ENCODE results near the gene CEP128. TPM values are rescaled to one million over a fixed set of nuclear protein-coding genes. Genes with fewer than 3 reads are reported as not detected.

CEP128 gene
- polyA plus RNA-seq, 1 experiment, result 1.9 TPM

GRCh38 chr14:80901260-80901659 is 40.3 kb downstream of the CEP128 start:
- DNase-seq (ENCODE audit: low read depth), result no peak
- ChIA-PET POLR2A (no interaction called here), CTCF (interaction anchor here (0.6 kb wide), 1 partner anchor 9 kb away, joined by 3 read pairs; no protein-coding TSS in a partner anchor)
- no peaks in the 10 kb centered on the region for H3K27me3 ChIP-seq (ENCODE audit: control insufficient read depth, insufficient read depth, low read length)
- TF ChIP-seq CTCF (IDR thresholded peaks at IDR 0.05; ENCODE audit: insufficient read depth, low read depth, low read length), result no peak
- no peaks in the 10 kb centered on the region for H3K36me3 ChIP-seq (ENCODE audit: control insufficient read depth, insufficient read depth, low read length)
- H3K4me3 ChIP-seq (ENCODE audit: low read depth, low read length), result no peak overlapping the region

- ChIA-PET CTCF (interaction anchor here (1.5 kb wide), 1 partner anchor 9 kb away, joined by 4 read pairs; no protein-coding TSS in a partner anchor), POLR2A (no interaction called here)
- Histone ChIP-seq H3K36me3 (ENCODE audit: control insufficient read depth, insufficient read depth, low read length) (no peaks in the 10 kb centered on the region), H3K4me3 (ENCODE audit: low read depth, low read length) (no peak overlapping the region), H3K27me3 (ENCODE audit: control insufficient read depth, insufficient read depth, low read length) (no peaks in the 10 kb centered on the region)
- TF ChIP-seq CTCF (IDR thresholded peaks at IDR 0.05; ENCODE audit: insufficient read depth, low read depth, low read length), result no peak
- DNase-seq (ENCODE audit: low read depth), result no peak
Measured at GRCh38 chr14:80872645-80873044, 68.9 kb downstream of the CEP128 start.

- no peak for DNase-seq (ENCODE audit: low read depth)
- no peak overlapping the region for H3K4me3 ChIP-seq (ENCODE audit: low read depth, low read length)
- TF ChIP-seq CTCF (IDR thresholded peaks at IDR 0.05; ENCODE audit: insufficient read depth, low read depth, low read length), result no peak
- no peaks in the 10 kb centered on the region for H3K27me3 ChIP-seq (ENCODE audit: control insufficient read depth, insufficient read depth, low read length)
- POLR2A ChIA-PET, result no interaction called here
- CTCF ChIA-PET, result no interaction called here
- H3K36me3 ChIP-seq (ENCODE audit: control insufficient read depth, insufficient read depth, low read length), result no peaks in the 10 kb centered on the region
Measured at GRCh38 chr14:80868260-80868659, 73.3 kb downstream of the CEP128 start.

GRCh38 chr14:80867798-80868197 is 73.7 kb downstream of the CEP128 start:
- no peaks in the 10 kb centered on the region for H3K36me3 ChIP-seq (ENCODE audit: control insufficient read depth, insufficient read depth, low read length)
- ChIA-PET POLR2A (no interaction called here), CTCF (no interaction called here)
- no peak overlapping the region for H3K4me3 ChIP-seq (ENCODE audit: low read depth, low read length)
- no peak for DNase-seq (ENCODE audit: low read depth)
- no peak for TF ChIP-seq CTCF (IDR thresholded peaks at IDR 0.05; ENCODE audit: insufficient read depth, low read depth, low read length)
- H3K27me3 ChIP-seq (ENCODE audit: control insufficient read depth, insufficient read depth, low read length), result no peaks in the 10 kb centered on the region

- ChIA-PET POLR2A (no interaction called here), CTCF (no interaction called here)
- no peaks in the 10 kb centered on the region for H3K27me3 ChIP-seq (ENCODE audit: control insufficient read depth, insufficient read depth, low read length)
- no peak for DNase-seq (ENCODE audit: low read depth)
- TF ChIP-seq CTCF (IDR thresholded peaks at IDR 0.05; ENCODE audit: insufficient read depth, low read depth, low read length), result no peak
- H3K36me3 ChIP-seq (ENCODE audit: control insufficient read depth, insufficient read depth, low read length), result no peaks in the 10 kb centered on the region
- no peak overlapping the region for H3K4me3 ChIP-seq (ENCODE audit: low read depth, low read length)
Measured at GRCh38 chr14:80867091-80867490, 74.4 kb downstream of the CEP128 start.

All from BJ (cell line).